NCI-H146 (cell line): Measurements from ENCODE around the gene SYT7.
"Not testable (repeated sequence)": the region's sequence is repeated elsewhere in the genome, so short reads cannot be mapped to it uniquely, and the experiment has no call there.

Experiments used
- DNase-seq: peaks from one replicate; lab custom pipeline; 2025; lab: John Stamatoyannopoulos, UW

The SYT7 gene

GRCh38 chr11:61496602-61497400, 84.1 kb downstream of the SYT7 start:
- no peak for DNase-seq

- DNase-seq: peak; percentile 80
Observed at GRCh38 chr11:61495801-61496601, 84.9 kb downstream of the SYT7 start.

GRCh38 chr11:61494381-61494961, 86.4 kb downstream of the SYT7 start:
- peak; percentile 24 for DNase-seq

- no peak for DNase-seq
Observed at GRCh38 chr11:61491736-61492395, 89.0 kb downstream of the SYT7 start.

GRCh38 chr11:61489833-61490721, 90.8 kb downstream of the SYT7 start:
- peak; percentile 12 for DNase-seq

GRCh38 chr11:61488651-61489291, 92.1 kb downstream of the SYT7 start:
- peak; percentile 91 for DNase-seq

GRCh38 chr11:61487342-61488025, 93.4 kb downstream of the SYT7 start:
- no peak for DNase-seq

- no peak for DNase-seq
Observed at GRCh38 chr11:61486779-61487178, 94.1 kb downstream of the SYT7 start.

- DNase-seq: no peak
Observed at GRCh38 chr11:61486011-61486620, 94.8 kb downstream of the SYT7 start.

GRCh38 chr11:61485080-61485479, 95.8 kb downstream of the SYT7 start:
- no peak for DNase-seq

GRCh38 chr11:61484541-61484940, 96.3 kb downstream of the SYT7 start:
- no peak for DNase-seq

- DNase-seq: no peak
Observed at GRCh38 chr11:61482513-61482912, 98.4 kb downstream of the SYT7 start.

- DNase-seq: no peak
Observed at GRCh38 chr11:61481806-61482205, 99.1 kb downstream of the SYT7 start.

- peak; percentile 72 for DNase-seq
Observed at GRCh38 chr11:61480994-61481335, 99.9 kb downstream of the SYT7 start.

GRCh38 chr11:61480261-61480993, 100.4 kb downstream of the SYT7 start:
- DNase-seq: no peak

GRCh38 chr11:61479360-61480058, 101.4 kb downstream of the SYT7 start:
- DNase-seq: not testable (repeated sequence)

GRCh38 chr11:61477727-61478148, 103.1 kb downstream of the SYT7 start:
- DNase-seq: peak; percentile 27

- no peak for DNase-seq
Observed at GRCh38 chr11:61477126-61477525, 103.8 kb downstream of the SYT7 start.
